LHCN-M2 (cell line): Measurements from ENCODE around the gene ENDOV. TPM values are rescaled to one million over a fixed set of nuclear protein-coding genes. Genes with fewer than 3 reads are reported as not detected.

Experiments
- DNase-seq: peaks from one replicate; pipeline ENCODE4 v3.0.0-alpha.2; 2012; ENCODE audit warnings: low read depth
- total RNA-seq: library from RNA; depleted of rRNA; stranded (reverse); fragments of >200 nt; gene quantifications from 2 replicates; pipeline ENCODE4 v1.2.3, GENCODE V29; 2014

Gene ENDOV
- total RNA-seq, 1 experiment from 2014 or later = 13.7 TPM

DNA sequence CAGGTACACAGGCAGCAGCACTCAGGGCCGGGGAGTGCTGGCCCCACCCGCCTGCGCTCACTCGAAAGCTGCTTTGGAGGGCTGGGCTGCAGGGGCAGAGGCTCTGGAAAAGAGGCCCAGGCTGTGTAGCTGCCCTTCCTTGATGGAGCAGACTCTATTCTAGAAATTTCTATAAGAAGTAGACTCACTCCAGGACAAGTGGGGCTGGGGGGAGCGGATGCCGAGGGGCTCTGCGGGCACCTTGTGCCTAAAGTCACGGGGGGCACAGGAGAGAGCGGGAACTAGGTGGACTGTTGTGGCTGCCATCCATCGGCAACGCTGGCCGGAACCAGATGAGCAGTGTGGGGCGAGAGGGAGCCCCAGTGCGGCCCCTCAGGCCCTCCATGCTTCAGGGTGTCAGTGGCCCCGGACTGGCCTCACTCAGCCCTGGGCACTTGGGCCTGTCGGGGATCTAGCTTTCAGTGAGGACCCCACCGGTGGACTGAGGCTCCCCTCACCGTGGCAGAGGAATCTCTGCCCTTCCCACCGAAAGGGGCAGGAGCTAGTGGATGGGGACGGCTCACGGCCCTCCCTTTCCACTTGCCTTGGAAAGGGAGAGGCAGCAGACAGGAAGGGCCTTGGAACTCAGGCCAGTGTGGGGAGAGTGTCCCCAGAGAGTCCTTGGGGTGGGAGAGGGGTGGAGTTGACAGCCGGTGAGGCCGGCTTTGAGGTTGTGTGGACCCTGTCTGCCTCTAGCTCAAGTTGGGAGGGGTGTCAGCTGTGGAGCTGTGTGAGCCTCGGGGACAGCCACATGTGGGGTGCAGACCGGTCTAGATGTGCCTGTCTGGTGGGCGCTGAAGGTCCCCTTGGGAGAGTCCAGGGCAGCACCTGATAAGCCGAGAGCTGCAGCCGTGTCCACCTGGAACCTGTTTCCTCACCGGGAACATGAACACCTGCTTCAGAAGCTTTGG is 16.6 kb downstream of the ENDOV start:
- no peak for DNase-seq

DNA sequence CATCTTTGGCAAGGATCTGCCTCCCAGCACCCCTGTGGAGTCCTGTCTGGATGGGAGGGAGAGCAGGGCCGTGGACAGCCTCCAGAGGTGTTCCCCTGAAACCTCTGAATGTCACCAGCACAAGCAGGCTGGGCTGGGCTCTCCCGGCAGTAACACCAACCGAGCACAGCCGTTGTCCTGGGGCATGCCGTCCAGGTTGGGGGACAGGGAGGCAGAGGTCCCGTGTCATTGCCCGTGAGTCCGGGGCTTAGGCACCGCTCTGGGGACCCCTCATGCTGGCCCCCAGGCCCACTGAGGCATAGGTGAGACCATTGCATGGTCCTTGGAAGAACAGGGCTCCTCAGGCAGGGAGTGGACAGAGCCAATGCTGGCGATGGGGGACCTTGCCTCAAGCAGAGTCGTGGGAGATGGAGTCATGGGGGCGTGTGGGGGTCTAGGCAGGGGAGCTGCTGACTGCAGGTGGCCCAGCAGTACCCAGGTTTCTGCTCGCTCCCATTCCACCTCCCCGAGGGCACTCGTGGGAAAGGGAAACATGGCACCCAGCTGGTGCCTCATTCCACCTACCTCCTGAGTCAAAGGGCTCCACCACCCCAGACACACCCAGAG is 17.5 kb downstream of the ENDOV start:
- no peak for DNase-seq

DNA sequence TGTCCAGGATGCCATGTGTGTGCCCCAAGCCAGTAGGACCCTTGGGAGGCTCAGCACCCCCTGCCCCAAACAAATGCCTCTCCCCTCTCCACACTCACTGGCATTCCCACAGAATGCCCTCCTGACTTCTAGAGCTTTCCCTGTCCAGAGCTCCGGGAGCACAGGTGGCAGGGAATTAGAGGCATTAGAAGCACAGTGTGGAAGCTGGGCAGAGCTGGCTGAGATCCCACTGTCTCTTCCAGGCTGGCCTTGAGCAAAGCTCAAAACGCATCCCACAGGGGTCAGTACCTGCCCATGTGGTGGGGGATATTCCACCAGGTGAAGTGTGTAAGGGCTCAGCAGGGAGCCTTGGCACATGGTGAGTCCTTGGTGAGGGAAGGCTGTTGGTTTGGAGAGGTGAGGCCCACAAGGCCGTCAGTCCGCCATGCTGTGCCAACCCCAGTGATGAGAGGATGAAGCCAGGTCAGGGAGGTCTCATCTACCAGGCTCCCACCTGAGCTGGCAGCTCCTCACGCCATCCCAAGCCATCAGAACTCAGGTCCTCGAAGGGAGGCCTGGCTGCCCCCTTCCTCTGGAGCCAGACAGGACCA is 18.1 kb downstream of the ENDOV start:
- DNase-seq = no peak

DNA sequence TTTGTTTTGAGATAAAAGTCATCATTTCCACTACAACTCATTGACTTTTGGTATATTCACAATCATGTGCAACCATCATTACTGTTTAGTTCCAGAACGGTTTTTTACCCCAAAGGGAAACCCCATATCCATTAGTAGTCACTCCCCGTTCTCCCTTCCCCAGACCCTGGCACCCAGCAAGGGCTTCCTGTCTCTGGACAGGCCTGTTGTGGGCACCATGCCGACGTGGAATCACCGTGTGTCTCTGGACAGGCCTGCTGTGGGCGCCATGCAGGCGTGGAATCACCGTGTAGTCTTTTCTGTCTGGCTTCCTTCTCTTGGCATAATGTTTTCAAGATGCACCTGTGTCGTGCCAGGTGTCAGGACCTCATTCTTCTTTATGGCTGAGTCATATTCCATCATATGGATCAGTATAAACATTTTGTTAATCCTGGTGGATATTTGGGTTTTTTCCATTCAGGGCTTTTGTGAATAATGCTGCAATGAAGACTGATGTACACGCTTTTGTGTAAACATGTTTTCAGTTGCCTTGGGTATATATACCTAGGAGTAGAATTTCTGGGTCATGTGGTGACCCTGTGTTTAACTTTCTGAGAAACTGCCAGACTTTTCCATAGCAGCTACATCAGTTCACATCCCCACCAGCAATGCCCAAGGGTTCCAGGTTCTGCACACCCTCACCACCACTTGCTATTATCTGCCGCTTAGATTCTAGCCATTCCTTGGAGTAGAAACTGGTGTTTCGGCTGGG is 19.1 kb downstream of the ENDOV start:
- DNase-seq = no peak

DNA sequence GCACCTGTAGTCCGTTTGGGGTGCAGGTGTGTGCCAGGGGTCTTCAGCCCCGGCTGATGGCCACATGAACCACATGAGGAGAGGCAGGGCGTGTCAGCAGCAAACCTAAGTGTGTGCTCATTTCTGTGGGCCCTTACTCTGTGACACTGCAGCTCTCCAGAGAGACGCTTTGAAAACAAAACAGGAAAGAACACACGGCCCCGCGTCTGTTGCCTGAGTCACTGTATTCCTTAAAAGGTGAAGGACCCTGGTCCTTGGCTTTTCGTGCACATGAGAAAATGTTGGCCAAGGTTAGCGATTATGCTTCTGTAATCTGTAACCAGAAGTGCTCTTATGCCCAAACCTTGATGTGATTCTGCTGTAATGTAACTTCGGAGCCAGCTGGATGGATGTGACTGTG is 22.6 kb downstream of the ENDOV start:
- no peak for DNase-seq

DNA sequence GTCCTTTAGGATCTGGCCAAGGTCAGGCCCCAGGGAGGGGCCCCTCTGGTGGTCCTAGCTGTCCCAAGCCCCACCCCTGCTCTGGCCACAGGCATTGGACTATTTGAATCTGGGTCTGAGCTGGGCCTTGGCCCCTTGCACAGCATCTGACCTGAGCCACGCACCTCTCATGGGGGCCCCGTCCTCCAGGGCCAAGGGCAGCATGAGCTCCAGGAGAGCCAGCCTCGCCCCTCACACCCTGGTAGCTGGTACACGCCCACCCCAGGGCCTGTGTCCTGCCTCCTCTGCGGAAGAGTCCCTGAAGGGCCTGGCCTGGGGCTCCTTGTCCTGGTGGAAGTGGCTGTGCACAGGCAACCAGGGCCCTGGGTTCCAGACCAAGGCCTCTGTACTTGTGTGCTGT is 23.8 kb downstream of the ENDOV start:
- no peak for DNase-seq

DNA sequence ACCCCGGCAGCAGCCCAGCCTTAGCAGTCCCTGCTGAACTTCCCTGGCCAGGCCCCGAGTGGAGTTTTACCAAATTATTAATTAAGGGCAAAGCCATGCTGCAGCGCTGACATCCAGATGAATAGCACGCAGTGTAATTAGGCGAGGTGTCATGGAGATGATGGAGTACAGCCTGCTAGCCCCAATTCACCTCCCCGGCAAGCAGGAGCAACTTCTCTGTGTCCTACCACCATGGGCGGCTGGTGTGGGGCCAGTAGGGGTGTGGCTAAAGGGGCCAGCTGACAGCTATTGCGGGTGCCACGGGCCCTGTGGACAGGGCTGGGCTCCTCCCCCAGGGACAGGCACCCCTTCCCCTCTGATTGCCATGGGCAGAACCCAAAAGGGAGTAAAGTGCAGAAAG is 24.5 kb downstream of the ENDOV start:
- no peak for DNase-seq

DNA sequence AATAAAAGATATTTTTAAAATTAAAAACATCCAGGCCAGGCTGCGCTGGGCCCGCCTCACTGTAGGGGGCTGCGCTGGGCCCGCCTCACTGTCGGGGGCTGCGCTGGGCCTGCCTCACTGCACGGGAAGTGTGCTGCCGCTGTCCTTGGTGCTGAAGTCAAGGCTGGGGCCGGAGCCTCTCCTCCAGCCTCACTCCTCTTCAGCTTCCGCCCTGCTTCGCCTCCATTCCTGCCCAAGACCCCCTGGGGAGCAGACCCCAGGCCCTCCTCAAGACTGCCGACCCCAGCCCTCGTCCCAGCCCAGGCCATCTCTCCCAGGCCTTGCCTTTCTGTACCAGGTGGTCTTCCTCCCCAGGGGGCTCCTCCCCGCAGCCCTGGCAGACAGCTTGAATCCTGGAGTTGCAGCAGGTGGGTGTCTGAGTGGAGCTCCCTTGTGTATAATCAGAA is 26.2 kb downstream of the ENDOV start:
- peak; percentile 20 for DNase-seq

DNA sequence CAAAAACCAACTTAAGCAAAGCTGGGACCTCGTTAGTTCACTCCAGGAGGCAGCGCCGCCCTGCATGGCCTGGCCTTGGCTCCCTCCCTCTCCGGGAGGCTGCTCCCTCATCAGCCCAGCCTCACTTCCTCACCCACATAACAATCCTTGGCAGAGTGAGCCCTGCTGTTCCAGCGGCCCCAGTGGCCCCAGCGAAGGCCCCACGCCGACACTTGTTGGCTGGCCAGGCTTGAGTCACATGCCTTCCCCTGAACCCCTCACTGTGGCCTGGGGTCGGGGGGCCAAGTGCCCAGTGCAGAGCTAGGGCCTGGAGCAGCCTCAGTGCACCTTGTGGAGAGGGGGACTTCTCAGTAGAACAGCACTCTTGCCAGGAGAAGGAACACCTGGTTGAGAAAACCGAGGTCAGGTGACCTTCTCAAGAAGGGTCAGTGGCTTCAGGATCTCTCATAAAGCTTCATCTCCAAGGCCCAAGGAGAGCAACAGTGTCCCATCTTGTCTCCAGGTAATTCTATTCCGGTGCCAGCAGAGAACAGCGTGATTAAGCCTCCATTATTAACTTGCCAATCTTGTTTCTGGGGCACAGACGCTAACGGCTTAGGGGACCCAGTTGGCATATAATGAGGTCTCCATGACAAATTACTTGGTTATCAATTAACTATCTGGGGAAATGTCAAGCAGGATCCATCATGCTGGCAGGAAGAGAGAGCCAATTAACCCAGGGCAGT is 26.8 kb downstream of the ENDOV start:
- DNase-seq = no peak

DNA sequence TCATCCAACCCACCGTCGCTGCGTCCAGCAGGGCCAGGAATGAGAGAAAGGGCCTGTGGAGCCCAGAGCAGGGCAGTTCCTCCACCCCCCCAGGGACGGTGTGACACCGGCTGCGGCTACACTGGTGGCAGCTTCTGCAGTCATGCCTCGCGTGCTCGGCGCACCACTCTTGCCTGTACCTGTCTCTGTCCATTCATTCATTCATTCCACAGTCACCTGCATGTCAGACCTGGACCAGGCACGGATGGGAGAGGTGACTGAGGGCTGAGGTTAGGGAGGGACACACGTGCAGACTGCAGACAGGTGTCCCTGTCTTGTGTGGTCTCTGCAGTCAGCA is 27.3 kb downstream of the ENDOV start:
- no peak for DNase-seq

DNA sequence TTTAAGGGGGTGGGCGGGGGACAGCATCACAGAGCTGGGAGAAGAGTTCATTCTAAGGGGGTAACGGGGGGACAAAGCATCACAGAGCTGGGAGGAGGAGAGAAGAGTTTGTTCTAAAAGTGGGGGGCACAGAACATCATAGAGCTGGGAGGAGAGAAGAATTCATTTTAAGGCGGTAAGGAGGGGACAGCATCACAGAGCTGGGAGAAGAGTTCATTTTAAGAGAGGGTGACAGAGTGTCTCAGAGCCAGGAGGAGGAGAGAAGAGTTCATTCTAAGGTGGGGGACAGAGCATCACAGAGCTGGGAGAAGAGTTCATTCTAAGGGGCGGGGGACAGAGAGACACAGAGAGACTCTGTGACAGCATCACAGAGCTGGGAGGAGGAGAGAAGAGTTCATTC is 27.8 kb downstream of the ENDOV start:
- DNase-seq = no peak

DNA sequence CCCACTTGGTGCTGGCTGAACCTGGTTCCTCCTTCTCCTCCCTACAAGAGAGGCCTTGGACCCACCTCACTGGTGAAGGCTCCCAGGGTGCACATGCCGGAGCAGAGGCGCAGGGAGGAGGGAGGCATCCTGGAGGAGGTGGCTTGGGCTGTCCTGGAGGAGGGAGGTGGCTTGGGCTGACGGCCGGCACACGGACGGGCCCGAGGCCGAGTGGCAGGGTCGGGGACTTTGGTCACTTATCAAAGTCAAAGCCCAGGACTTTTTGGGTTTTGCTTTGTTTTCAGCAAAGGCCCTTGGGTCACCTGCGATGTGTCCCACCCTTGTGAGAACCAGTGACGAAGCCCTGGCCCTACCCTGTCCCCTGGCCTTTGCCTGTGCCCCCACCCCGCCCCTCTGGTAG is 28.5 kb downstream of the ENDOV start:
- DNase-seq = no peak

DNA sequence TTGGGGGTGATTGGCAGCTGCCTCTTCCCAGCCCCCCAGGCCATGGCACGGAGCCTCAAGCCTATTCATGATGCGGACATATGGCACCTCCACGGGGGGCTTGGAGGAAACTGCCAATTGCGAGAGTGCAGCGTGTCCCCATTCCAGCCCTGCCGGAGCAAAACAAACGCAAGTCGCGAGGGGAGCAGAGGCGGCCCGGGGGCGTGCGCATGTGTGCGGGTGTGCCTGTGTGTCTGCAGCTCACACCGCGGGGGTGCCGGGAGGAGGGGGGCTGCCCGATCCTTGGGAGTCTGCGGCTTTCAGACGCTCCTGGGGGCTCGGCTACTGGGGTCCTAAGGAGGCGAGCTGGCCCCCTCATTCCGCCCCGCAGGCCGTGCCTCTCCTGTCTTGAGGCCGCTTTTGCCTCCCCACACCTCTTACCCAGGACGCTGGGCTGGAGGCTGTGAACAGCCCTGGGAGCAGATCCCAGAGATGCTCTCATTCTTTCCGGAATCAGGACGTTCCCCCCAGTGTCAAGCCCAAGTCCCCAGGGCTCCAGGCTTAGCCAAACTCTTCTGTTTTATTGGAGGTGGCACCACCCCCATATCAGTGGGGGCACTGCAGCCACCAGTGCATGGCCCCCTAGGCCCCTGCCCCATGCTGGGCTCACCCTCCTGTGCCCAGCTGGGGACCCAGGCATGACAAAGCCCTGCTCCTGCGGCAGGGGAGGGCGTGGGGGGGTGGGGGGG is 29.1 kb downstream of the ENDOV start:
- DNase-seq = no peak

DNA sequence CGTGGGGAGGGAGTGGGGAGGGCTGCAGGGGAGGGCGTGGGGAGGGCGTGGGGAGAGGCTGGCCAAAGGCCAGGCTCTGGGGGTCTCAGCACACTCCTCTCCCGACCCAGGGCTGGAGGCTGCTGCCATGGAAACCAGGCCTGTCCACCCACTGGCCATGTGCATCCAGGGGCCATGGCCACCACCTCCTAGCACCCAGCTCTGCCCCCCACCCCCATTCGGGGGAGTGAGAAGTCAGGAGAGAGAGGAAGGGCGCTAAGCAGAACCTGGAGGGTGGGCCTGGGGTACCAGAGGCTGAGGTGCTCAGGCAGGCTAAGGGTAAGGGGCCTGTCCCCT is 29.6 kb downstream of the ENDOV start:
- DNase-seq = no peak

DNA sequence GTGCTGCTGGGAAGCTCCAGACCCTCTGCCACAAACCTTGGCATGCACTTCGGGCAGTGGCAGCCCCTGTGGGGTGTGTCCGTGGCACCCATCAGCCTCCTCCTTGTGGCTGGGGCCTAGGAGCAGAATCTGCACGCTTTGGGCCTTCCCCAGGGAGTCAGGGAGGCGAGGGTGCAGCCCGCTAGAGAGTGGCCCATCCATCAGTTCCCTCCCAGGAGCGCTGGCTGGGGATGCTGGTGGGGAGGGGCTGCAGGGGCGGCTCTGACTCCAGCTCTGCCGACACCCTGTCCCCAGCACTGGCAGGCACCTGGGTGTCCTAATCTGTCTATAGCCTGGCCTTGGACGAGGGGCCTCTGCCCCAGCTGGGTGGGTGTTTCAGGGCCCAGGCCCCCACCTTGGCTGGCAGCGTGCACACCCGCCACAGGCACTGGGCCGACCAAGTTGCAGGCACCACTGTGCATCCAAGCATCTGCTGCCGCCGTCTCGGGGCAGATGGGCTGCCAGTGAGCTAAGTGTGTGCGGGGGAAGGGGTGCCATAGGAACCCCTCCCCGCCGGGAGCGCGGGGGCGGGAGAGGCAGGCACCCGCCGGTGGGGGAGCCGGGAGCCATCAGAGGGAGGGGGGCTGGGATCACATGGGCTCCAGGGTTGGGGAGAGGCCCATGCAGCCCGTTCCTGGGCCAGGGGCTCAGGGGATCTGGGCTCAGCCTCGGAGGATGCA is 30.2 kb downstream of the ENDOV start:
- DNase-seq = no peak

DNA sequence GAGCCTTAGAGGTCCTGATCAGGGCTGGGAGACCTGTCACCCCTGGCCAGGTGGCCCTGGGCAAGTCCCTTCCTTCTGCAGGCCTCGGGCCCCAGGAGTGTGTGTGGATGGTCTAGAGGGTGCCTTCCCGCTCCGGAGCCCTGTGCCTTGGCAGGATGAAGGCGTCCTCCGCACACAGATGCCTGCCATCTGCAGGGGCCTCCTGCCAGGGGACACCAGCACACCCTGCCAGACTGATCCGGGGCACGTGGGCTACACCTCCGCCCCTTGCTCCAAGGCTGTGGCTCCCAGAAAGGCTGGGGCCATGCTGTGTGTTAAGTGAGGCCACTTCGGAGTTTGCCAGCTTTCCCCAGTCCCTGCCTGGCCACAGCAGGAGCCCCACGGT is 30.8 kb downstream of the ENDOV start:
- no peak for DNase-seq

DNA sequence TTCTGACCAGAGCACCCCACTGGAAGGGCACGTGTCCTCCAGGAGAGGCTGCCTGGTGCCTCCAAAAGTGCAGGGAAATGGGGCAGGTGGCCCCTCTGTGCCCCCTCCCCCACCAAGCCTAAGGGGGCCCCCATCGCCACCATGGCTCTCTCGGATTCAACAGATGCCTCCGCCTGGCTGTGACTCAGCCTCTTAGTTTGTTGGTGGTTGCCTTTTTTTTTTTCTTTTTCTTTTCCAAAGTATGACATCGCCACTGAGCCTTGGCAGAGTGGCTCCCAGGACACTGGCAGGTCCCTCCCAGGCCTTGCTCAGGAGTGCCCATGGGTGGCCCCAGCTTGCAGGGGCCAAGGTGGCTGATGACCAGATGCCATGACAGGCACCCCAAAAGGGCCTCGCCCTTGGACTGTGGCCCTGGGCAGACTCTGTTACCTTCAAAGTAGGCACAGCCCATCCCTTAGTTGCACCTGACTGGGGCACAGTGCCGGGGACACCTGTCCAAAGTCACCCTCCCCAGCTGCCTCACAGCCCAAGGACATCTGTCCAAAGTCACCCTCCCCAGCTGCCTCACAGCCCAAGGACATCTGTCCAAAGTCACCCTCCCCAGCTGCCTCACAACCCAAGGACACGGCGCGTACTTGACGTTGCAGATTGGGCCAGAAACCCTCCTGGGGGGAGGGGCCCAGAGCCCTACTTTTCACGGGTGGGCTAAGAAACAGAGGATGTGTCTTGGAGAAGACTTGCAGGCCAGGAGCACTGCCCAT is 31.9 kb downstream of the ENDOV start:
- peak; percentile 12 for DNase-seq

DNA sequence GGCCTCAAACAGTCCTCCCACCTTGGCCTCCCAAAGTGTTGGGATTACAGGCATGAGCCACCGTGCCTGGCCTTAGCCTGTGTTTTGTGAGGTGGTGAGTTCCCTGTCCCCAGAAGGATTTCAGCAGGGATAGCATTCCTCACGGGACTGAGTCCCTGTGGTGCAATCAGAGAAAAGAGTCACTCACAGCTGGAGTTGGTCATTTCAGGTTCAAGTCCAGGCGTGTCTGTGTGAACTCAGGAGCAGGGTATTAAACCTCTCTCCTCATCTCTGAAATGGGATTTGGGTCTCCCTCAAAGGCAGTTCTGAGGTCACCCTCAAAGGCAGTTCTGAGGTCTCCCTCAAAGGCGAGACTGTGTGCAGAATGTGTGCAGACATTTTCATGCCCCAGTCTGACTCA is 32.8 kb downstream of the ENDOV start:
- DNase-seq = no peak

DNA sequence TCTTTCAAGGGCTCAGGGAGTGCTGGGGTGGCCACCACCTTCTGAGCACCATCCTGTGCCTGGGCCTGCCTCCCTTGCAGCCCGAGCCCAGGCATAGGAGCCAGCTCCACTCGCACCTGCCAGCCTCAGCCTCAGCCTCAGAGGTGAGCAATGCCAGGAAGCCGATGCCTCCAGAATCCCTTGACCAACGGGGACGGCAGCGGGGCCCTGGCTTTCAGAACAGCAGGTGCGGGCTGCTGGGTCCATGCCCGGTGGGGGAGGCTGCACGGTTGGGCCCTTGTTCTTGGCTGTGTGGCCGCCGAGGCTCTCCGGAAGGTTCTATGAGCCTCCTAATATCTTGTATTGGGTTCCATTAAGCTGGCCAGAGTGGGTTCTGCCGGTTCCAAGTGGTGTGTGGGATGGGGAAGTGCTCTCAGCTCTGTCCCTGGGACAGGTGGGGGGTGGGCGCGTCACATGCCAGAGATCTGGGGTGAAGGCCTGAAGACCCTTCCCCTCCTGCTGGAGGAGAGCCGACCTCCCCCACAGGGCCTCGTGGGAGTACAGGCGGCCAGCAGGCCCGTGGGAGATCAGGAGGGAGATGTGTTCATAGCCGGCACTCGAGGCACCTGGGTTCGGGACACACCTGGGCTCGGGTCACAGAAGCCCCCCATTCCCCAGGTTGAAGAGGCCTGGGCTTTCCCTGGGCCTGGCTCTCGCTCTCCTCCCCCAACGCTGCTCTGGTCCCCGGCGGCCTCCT is 34.4 kb downstream of the ENDOV start:
- no peak for DNase-seq
